GM18511 (cell line): Measurements from ENCODE around the gene VARS2.

Experiments used
- ATAC-seq: cut with Tn5 transposase; IDR thresholded peaks from one replicate; pipeline ENCODE4 v1.9.1; 2021; ENCODE audit warnings: mild to moderate bottlenecking, moderate library complexity; ENCODE audit not compliant: unreplicated experiment

Gene VARS2

DNA sequence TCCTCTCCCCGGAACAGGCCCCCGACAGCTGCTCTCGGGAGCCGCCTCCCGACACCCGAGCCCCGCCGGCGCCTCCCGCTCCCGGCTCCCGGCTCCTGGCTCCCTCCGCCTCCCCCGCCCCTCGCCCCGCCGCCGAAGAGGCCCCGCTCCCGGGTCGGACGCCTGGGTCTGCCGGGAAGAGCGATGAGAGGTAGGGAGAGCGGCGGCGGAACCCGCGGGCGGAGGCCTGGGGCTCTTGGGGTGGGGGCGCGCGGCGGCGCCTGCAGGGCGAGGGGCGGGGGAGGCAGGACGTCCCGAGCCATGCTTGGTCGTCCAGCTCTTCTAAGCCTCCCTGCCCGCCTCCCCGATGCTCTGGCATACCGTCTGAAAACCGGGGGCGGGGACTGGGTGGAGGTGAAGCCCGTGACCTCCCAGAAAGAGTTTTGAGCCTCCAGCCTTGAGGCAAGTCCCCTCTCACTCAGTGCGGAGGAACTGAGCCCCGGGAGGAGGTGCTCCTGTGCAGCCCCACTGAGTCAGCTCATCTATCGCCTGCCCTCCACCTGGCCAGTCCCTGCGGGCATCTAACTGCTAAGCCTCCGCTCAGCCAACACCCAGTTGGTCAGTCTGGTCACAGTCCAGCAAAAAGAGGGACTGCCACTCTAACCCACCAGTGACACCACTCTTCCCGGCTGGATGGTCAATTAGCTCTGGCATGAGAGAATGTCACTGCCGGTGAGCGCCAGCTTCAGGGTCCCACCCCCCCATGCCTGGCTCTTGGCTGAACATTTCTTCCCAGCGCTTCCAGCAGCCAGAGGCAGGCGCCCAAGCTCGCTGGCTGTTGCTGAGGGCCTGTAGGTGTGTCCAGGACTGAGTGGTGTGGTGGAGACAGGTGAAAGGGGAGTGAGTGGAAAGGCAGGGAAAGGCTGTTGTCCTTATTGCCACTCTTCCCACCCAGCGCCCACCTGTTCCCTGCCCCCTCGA lies 29.2 kb upstream of the VARS2 start:
- no peak for ATAC-seq

DNA sequence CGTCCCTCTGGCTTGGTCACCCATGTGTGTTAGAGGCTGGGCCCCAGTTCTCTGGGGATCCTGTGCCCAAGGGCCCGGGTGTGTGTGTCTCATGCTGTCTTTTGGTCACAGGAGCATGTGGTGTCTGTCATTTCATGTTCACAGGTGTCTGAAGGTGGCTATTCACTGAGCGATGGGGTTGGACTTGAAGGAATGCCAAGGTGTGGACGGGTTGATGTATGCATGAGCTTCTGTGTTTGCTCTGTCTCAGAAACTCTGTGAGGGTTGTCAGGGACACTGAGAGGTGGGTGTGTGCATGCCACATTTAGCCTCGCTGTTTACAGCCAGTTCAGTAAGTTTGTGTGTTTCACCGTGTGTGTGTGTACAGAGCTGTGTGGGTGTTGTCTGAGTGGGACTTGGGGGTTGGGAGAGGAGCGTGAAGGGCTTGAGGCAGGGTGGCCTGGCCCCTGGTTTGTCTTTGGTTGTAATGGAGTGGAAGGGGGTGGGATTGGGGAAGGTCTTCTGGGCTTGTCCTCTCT lies 28.5 kb upstream of the VARS2 start:
- ATAC-seq = no peak

- ATAC-seq = no peak
Measured at GRCh38 chr6:30885999-30886896, 27.8 kb upstream of the VARS2 start.

DNA sequence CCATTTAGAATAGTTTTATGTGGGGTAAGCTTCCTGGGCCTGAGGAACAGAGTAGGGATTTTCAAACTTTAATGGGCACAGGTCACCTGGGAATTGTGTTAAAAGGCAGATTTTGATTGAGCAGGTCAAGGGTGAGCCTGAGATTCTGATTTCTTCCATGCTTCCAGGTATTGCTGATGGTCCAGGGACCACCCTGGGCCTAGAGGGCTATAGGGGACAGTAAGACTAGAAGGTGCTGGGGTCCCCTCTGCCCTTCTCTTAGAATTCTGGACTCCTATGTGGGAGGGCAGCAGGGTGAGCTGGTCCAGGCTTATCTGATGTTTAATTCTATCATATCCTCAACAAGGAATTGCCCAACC lies 27.2 kb upstream of the VARS2 start:
- no peak for ATAC-seq

GRCh38 chr6:30887901-30888815 lies 25.9 kb upstream of the VARS2 start:
- no peak for ATAC-seq

DNA sequence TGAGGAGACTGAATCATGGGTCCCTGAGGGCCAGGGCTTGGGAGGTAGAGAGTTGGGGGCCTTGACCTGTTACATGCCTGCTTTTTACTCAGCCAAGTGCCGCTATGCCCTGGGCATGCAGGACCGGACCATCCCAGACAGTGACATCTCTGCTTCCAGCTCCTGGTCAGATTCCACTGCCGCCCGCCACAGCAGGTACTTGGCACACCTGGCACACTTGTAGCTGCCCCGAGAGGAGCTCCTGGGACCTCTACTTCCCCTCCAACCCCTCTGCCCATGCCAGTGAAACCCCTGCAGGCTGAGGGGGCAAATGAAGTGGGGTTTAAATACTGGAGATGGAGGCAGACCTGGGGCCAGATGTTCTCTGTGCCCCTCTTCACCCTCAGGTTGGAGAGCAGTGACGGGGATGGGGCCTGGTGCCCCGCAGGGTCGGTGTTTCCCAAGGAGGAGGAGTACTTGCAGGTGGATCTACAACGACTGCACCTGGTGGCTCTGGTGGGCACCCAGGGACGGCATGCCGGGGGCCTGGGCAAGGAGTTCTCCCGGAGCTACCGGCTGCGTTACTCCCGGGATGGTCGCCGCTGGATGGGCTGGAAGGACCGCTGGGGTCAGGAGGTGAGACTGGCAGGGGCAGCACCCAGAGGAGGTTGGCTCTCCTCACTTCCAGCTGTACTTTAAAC lies 25.1 kb upstream of the VARS2 start:
- no peak for ATAC-seq

DNA sequence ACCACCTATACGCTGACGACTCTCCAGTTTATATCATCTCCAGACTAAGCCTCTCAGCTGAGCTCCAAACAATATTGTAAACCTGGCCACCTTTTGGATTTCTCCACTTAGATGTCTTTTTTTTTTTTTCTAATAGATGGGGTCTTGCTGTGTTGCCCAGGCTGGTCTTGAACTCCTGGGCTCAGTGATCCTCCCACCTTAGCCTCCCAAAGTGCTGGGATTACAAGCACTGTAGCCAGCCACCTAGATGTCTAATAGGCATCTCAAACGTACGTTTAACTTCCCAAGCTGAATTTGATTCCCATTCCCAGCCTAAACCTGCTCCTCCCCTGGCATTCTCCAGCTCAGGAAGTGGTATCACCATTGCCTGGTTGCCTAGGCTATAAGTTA lies 24.5 kb upstream of the VARS2 start:
- no peak for ATAC-seq

- no peak for ATAC-seq
Measured at GRCh38 chr6:30889921-30890645, 24.0 kb upstream of the VARS2 start.

DNA sequence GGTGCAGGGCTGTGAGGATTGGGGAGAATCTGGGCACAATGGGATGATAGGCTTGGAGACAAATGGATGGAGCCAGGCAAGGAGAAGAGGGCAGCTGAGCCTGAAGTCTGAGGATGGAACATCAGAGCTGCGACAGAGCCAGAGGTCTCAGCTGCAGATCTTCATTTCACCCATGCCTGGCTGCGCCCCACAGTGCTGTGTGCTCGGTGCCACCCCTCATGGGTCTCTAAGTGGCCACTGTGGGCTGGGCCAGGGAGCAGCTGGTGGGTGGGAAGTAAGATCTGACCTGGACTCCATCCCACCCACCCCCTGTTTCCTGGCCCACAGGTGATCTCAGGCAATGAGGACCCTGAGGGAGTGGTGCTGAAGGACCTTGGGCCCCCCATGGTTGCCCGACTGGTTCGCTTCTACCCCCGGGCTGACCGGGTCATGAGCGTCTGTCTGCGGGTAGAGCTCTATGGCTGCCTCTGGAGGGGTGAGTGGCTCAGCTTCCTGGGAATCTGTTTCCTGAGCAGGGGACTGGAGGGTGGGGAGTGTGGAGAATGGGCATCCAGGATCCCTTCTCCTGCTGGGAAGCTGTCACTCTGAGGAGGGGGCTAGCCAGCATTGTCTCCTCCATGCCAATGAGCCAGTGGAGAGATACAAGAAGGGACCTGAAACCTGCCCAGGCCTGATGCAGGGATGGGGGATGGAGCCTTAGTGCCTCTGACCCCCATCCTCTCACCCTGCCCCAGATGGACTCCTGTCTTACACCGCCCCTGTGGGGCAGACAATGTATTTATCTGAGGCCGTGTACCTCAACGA lies 23.2 kb upstream of the VARS2 start:
- no peak for ATAC-seq

DNA sequence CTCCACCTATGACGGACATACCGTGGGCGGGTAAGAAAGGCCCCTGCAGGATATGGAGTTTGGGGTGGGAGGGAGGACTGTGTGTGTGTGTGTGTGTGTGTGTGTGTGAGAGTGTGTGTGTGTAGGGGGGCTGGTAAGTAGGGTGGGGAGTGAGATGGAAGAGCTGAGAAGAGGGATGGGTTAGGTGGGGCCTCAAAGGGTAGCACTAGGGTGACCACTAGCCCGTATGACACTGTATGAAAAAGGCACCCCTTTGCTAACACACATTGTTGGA lies 22.7 kb upstream of the VARS2 start:
- no peak for ATAC-seq

DNA sequence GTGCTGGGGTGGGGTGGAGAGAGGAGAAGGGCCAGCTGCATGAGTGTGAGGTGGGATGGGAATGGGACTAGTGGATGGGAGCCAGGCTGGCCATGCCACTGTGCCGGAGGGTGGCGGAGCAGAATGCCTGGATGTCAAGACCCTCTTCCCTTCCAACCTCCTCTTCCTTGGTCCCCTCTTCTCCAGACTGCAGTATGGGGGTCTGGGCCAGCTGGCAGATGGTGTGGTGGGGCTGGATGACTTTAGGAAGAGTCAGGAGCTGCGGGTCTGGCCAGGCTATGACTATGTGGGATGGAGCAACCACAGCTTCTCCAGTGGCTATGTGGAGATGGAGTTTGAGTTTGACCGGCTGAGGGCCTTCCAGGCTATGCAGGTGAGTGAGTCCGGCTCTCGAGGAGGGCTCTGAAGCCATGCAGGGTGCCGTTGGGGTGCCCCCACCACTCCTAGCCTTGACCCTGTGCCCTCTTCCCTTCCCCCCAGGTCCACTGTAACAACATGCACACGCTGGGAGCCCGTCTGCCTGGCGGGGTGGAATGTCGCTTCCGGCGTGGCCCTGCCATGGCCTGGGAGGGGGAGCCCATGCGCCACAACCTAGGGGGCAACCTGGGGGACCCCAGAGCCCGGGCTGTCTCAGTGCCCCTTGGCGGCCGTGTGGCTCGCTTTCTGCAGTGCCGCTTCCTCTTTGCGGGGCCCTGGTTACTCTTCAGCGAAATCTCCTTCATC lies 22.1 kb upstream of the VARS2 start:
- no peak for ATAC-seq

GRCh38 chr6:30893001-30893591 lies 20.9 kb upstream of the VARS2 start:
- ATAC-seq = no peak

GRCh38 chr6:30893666-30894065 lies 20.4 kb upstream of the VARS2 start:
- ATAC-seq = no peak

GRCh38 chr6:30894381-30894780 lies 19.7 kb upstream of the VARS2 start:
- ATAC-seq = no peak

- ATAC-seq = no peak
Measured at GRCh38 chr6:30894935-30895334, 19.1 kb upstream of the VARS2 start.

DNA sequence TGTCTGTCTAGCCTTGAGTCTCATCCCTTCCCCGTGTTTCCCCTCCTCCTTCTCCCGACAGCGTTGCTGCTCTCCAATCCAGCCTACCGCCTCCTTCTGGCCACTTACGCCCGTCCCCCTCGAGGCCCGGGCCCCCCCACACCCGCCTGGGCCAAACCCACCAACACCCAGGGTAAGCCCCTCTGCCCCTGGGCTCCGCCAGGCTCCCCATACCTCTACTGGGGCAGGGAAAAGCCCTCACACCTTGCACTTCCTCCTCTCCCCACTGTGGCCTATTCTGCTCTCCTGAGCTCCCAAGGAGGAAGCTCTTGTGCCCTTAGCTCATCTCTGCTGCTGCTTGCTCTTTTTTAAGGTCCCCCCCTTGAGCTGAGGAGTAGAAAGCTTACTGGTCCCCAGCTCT lies 18.7 kb upstream of the VARS2 start:
- no peak for ATAC-seq

GRCh38 chr6:30896541-30896940 lies 17.5 kb upstream of the VARS2 start:
- no peak for ATAC-seq

- no peak for ATAC-seq
Measured at GRCh38 chr6:30897882-30898281, 16.2 kb upstream of the VARS2 start.
